HG03039 (cell line): Measurements from ENCODE around the gene TRPV5.

Experiments used
- ATAC-seq: cut with Tn5 transposase; IDR thresholded peaks from one replicate; pipeline ENCODE4 v1.9.1; 2021; ENCODE audit warnings: mild to moderate bottlenecking, moderate library complexity; ENCODE audit not compliant: unreplicated experiment

The TRPV5 gene

DNA sequence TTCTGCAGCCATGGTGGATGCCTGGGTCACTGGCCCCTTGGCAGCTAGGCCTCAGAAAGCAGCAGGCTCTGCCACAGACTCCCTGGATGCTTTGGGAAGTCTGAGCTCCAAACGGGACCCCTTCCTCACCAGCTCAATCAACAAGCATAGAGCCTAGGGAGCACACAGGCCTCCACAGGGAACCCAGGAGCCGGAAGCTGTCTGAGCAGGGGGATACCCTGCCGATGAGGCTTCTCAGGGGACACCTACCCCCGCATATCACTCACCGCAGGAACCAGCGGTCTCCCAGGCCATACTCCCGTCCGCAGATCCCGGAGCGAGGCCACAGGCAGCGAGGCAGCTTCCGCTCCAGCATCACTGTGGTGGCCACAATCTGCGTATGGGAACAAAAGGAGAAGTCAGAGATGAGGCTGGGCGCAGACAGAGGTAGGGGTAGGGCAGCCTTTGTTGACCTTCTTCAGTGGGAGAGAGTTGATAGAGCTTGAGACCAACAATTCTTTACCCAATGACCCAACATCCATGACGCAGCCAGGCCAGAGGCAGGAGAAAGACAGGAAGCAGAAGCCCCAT, 61.4 kb downstream of the TRPV5 start:
- no peak for ATAC-seq

DNA sequence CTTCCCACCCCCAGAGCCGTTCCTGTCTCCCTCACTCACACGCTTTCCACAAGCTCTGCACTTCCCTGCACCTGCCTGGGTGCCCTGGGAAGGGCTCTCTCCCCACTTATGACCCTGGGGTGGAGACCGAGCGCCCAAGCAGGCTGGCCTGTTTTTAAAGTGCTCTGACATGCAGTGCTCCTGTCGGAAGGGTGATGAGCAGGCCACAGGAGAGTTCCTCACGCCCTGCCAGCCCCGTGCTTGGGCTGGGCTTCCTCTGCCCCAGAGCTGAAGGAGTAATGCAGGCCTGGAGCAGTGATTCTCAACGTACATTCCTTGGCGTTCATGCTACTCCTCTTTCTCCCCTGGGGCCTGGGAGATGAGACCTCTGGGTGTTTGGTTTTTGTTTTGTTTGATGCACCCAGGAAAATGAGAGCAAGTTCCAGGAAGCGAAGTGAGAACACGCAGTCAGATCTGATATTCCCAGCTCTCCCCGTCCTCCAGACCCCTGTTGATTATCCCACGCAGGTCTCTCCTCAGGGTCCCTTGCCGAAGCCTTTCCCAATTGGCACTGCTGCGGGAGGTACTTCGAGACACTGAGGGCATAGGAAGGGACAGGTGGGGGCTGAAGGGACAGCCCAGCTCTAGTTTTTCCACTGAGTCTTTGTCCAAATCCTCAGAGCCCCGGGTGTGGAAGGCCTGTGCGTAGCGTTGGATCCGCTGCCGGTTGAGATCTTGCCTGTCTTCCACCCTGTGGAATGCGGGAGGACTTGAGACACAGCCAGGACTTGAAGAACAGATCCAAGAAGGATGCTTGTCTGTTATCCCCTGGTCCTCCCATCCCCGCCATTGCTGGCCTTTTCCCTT, 62.1 kb downstream of the TRPV5 start:
- ATAC-seq: no peak

DNA sequence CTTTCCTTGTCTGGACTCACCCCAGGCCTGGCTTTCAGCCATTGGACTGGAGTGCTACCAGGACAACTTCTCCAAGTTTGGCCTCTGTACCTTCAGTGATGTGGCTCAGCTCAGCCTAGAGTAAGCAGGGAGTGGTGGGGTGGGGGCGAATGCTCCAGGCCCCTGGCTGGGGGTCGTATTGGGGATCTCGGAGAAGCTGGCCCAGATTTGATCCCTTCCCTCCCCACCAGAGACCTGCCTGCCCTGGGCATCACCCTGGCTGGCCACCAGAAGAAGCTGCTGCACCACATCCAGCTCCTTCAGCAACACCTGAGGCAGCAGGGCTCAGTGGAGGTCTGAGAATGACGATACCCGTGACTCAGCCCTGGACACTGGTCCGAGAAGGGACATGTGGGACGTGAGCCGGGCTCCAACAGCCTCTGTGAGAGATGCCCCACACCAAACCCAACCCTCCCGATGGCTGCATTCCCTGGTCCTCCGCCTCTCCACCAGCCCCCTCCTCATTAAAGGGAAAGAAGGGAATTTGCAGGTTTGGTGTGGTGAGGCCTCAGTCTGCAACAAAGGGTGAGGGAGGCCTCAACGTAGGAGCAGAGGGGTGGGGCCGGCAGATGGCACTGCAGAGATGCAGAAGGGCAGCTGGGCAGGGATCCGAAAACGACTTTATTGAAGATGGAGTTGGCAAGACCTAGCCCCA, 62.8 kb downstream of the TRPV5 start:
- ATAC-seq: no peak

DNA sequence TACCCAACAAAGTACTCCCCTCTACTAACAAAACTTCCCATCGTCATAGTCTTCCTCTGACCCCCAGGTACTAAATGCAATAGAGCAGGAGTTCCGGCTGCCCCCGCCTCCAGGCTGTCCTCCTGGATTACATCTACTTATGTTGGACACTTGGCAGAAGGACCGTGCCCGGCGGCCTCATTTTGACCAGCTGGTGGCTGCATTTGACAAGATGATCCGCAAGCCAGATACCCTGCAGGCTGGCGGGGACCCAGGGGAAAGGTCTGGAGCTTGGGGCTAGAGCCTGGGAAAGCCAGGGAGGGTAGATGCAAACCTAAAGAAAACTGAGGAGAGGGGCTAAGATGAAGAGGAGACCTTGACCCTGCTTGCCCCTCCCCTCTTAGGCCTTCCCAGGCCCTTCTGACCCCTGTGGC, 63.4 kb downstream of the TRPV5 start:
- ATAC-seq: no peak

DNA sequence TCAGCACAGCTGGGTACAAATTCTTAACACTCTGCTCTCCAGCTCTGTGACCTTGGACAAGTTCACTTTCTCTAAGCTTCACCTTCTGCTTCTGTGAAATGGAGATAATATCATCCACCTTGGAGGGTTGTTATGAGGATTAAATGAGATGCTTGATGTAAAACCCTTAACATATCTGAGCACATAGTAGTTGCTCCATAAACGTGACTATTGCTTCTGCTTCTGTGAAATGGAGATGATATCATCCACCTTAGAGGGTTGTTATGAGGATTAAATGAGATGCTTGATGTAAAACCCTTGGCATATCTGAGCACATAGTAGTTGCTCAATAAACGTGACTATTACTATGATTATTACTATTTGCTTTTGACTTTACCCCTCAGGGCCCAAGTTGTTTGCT, 64.1 kb downstream of the TRPV5 start:
- no peak for ATAC-seq

DNA sequence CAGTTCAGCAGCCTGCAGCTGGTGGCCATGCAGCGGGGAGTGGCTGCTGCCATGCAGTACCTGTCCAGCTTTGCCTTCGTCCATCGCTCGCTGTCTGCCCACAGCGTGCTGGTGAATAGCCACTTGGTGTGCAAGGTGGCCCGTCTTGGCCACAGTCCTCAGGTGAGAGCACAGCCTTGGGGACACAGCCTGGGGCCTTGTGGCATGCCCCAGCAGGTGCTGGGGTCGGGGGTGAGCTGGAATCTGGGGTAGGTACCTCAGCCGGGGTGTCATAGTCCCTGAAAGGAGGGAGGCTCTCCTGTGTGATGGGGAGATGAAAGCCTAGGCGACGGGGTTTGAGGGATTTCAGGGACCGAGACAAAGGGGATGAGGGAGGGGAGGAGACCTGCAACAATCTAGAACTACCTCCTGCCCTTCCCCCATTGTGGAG, 64.5 kb downstream of the TRPV5 start:
- no peak for ATAC-seq

DNA sequence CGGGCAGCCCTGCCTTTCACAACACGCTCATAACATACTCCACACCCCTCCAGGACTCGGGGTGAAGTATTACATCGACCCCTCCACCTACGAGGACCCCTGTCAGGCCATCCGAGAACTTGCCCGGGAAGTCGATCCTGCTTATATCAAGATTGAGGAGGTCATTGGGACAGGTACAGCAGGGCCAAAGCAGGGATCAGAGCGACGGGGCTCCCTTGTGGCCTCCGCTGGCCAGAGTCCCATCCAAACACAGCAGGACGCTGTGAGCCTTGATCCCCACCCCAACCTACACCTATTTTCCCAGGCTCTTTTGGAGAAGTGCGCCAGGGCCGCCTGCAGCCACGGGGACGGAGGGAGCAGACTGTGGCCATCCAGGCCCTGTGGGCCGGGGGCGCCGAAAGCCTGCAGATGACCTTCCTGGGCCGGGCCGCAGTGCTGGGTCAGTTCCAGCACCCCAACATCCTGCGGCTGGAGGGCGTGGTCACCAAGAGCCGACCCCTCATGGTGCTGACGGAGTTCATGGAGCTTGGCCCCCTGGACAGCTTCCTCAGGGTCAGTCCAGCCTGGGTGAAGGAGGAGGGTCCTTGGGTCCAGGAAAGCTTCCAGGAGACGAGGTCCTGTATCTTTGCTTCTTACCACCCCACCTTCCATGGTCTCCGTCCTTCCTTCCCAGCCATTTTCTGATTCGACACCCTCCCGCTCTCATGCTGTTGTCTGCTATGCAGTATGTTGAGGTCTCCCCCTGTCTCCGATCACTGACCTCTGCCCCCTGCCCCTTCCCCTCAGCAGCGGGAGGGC, 65.2 kb downstream of the TRPV5 start:
- no peak for ATAC-seq

DNA sequence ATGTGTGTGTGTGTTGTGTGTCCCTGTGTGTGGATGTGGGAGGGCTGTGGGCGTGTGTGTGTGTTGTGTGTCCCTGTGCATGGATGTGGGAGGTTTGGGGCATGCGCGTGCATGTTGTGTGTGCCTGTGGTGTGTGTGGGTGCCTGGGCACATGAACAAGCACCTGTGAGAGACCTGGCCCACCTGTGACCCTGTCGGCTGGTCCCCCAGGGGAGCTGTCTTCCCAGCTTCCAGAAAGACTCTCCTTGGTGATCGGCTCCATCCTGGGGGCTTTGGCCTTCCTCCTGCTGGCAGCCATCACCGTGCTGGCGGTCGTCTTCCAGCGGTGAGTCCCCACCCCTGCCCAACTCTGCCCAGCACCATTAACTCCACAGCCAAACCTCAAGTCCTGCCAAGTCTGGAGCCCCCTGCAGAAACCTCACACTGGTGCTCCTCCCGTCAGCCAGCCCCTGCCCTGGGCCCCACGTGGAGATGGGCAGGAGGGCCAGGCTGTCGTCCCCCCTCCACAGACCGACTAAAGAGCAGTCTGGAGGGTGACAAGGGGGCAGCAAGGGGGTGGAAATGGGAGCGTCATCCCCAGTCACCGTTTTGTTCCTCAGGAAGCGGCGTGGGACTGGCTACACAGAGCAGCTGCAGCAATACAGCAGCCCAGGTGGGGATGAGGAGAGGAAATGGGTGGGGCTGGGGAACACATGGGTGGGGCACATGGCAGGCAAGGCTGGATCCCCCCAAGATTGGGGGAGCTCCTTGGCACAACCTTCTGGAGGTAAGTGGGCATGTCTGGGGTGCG, 66.0 kb downstream of the TRPV5 start:
- ATAC-seq: no peak

DNA sequence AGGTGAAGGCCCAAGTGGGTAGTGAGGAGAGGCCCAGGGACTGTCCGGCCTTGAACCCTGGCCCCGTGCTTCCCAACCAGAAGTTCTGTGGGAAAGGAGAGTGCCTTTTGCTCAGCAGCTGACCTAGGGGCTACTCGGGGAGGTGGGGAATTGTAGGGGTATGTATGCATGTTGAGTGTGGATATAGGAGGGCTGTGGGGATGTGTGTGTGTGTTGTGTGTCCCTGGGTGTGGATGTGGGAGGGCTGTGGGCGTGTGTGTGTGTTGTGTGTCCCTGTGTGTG, 66.5 kb downstream of the TRPV5 start:
- ATAC-seq: no peak

DNA sequence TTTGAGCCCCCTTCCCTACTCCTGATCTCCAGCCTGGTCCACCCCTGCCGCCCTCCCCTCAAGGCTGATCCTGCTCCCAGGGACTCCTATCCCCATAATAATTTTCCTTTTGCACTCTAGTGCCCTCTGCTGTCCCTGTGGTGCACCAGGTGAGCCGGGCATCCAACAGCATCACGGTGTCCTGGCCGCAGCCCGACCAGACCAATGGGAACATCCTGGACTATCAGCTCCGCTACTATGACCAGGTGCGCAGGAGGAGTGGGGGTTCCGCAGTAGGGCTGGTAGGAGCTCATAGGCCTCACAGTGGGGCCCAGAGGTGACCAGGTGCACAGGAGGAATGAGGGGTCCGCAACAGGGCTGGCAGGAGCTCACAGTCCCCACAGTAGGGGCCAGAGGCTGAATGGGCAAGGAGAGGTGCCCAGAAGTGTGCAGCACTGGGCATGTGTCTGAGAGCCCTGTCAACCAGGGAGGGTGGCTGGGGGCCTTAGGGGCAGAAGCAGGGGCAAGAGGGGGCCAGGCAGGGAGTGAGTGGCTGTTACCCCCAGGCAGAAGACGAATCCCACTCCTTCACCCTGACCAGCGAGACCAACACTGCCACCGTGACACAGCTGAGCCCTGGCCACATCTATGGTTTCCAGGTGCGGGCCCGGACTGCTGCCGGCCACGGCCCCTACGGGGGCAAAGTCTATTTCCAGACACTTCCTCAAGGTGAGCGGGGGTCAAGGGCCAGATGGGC, 67.0 kb downstream of the TRPV5 start:
- ATAC-seq: no peak

DNA sequence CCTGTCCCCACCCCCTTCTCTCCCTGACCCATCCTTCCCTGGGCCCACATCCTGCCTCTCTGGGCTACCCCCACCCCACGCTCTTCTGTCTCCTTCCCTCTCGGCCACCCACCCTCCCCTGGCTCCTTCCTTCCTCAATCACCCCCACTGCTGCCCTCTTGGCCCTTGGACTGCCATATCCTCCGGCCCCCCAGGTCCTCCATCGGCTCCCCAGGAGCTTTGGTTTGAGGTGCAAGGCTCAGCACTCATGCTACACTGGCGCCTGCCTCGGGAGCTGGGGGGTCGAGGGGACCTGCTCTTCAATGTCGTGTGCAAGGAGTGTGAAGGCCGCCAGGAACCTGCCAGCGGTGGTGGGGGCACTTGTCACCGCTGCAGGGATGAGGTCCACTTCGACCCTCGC, 67.8 kb downstream of the TRPV5 start:
- ATAC-seq: no peak

DNA sequence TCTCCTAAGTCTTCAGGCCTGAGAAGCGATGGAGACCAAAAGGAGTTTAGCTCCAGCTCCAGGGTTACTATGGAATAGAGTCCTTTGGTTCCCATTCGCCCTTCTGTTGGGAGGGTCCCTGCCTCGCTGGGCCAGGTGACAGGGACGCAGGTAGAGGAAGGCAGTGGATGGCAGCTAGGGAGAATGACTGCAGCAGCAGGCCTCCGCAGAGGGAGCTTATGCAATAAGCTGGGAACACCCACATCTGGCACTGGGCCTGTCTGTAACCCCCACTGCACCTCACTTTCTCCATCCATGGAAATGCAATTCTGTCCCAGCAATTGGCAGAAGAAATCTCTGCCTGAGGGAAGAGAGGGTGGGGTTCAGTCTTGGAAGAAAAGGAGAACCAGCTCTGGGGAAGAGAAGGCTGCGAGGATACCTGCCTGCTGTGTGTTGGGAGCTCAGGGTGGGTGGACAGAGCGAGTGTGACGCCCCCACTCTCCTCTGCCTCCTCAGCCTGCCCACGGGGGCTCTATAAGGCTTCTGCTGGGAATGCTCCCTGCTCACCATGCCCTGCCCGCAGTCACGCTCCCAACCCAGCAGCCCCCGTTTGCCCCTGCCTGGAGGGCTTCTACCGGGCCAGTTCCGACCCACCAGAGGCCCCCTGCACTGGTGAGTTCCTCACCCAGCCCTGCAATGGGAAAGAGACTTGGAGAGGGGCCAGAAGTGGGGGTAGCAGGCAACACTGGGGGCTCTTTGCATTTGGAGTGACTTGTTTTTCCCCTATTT, 68.4 kb downstream of the TRPV5 start:
- ATAC-seq: no peak

DNA sequence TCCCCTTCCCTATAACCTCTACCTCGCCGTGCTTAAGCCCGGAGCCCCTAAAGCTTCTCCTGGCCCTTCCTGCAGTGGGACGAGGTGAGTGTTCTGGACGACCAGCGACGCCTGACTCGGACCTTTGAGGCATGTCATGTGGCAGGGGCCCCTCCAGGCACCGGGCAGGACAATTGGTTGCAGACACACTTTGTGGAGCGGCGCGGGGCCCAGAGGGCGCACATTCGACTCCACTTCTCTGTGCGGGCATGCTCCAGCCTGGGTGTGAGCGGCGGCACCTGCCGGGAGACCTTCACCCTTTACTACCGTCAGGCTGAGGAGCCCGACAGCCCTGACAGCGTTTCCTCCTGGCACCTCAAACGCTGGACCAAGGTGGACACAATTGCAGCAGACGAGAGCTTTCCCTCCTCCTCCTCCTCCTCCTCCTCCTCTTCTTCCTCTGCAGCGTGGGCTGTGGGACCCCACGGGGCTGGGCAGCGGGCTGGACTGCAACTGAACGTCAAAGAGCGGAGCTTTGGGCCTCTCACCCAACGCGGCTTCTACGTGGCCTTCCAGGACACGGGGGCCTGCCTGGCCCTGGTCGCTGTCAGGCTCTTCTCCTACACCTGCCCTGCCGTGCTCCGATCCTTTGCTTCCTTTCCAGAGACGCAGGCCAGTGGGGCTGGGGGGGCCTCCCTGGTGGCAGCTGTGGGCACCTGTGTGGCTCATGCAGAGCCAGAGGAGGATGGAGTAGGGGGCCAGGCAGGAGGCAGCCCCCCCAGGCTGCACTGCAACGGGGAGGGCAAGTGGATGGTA, 69.5 kb downstream of the TRPV5 start:
- no peak for ATAC-seq

DNA sequence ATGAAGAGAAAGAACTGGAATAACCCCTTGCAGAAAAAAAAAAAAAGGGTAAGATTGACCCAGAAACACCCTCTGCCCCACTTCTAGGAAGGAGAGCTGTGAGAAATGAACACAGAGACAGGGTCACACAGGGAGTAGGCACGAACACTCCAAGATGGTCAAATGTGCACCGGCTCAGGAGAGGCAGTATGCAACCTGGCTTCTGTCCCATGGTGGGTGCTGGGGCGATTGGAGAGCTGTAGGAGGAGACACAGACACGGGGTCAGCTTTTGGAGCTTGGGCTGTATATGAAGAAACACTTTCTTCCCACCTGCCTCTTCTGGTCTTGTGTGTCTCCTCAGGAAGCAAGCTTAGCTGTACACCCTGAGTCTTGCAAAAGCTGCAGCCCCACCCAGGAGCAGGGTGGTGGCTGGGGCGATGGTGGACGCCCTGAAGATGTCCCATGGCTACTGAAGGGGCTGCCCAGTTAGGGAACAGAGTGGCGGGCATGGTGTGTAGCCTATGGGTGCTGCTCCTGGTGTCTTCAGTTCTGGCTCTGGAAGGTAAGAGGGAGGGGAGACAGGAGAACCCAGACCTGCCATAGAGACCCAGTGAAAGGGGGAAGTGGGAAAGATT, 70.7 kb downstream of the TRPV5 start:
- ATAC-seq: no peak

DNA sequence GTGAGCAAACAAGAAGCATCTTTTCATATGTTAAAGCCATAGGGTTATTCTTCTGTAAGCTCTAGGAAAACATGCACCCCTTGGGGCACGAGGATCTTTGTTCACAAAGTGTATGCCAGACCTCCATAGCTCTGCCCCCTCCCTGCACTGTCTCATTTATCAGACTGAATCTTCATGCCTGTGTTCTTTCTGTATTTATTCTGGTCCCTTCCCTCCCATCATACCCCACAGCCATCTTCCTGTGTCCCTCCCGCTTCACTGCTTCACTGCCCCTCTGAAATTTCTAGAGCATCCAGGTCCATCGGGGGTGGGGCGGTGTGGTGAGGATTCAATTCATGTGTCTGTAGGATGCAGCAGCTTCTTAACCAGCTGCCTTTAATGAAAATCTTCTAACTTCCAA, 71.2 kb downstream of the TRPV5 start:
- ATAC-seq: no peak

DNA sequence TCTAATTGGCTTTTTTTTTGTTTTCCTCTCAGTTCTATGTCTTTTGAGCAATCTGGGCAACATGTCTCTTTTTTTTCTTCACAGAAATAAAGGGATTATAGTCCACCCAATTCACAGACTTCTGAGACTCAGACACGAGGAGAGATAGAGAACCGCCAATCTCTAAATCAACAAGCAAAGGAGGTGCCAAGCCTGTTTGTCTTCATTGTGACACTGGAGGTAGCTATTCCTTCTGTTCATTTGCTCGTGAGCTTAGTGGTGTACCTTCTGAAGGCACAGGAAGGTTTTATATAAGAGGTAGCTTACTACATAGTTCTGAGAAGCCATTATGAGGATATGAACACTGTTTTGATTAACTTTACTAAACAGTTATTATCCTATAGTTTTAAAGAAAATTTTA, 72.6 kb downstream of the TRPV5 start:
- ATAC-seq: no peak

DNA sequence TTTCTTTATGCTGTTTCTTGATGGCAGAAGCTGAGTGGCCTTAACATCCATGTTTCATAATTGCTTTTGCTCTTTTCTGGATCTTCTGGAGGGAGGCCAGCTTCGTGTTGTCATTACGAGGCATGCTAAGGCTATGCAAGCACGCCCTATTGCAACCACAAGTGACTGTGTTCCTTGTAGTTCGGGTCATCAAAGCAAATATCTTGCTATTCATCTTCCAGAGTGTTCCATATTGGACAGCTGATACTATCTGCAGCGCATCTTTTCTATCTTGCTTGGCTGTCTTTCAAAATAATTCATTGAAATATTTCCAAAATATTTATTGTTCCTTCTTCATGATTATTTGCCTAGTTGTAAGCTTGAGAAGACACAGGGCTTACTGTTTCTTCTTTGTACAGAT, 73.7 kb downstream of the TRPV5 start:
- ATAC-seq: no peak

DNA sequence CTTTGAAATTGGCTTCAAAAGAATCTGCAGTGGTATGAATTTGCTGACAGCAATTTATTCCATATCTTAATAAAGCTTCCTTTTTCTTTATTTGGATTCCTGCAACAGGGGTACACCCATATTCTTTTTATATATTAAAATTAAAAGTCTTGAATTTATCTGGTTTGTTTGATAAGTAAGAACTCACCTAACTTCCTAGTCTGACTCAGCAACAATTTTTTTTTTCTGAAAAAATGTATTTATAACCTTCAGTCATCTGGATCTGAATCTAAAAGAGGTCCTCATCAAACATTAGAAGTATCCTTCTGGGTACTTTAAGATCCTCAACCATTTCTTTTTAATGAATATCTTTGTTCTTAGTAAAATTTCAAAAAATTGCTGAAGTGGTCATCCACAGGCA, 74.1 kb downstream of the TRPV5 start:
- no peak for ATAC-seq
